OCI-LY3 (cell line): ENCODE results near the gene PHF23.

Experiments used
- EZH2phosphoT487 ChIP-seq: fragments of 200-600 bp; shearing (Covaris generic); IDR thresholded peaks from 2 replicates; pipeline ENCODE4 v1.6.1; 2018; ENCODE audit warnings: antibody characterized with exemption, mixed run types, low read depth
- TF ChIP-seq, protein P1 (sequence below): fragments of 200-600, 300-600 bp; sonication (generic); IDR thresholded peaks from 2 replicates; pipeline ENCODE4 v1.5.1; 2014; ENCODE audit warnings: antibody characterized with exemption, low read length, low read depth

DNA sequence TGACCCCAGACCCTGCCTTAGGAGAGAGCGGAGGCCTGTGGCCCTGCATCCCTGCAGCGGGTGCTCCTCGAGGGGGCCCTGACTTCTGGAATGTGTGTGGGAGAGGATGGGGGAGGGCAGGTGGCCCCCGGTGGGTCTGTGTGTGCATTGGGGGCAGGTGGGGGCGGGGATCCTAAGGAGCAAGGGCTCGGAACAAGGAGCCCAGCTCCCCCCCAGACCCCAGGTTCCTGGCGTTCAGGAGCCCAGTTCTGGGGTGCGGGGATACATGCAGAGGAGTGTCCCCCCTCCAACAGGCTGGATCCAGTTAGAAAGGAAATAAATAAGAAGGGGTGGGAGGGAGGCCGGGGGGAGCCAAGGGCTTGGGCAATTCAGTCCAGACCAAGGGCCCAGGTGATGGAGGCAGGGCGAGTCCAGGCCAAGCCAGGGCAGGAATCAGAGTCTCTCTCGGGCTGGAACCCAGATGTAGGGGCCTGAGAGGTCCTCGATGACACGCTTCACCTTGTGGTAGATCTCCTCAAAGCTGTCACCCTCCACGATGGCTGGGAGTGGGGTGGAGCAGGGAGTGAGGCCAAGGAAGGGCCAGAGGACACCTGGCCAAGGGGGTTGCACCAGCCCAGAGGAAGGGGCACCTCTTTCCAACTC, 48.9 kb downstream of the PHF23 start:
- TF ChIP-seq, protein P1, sequence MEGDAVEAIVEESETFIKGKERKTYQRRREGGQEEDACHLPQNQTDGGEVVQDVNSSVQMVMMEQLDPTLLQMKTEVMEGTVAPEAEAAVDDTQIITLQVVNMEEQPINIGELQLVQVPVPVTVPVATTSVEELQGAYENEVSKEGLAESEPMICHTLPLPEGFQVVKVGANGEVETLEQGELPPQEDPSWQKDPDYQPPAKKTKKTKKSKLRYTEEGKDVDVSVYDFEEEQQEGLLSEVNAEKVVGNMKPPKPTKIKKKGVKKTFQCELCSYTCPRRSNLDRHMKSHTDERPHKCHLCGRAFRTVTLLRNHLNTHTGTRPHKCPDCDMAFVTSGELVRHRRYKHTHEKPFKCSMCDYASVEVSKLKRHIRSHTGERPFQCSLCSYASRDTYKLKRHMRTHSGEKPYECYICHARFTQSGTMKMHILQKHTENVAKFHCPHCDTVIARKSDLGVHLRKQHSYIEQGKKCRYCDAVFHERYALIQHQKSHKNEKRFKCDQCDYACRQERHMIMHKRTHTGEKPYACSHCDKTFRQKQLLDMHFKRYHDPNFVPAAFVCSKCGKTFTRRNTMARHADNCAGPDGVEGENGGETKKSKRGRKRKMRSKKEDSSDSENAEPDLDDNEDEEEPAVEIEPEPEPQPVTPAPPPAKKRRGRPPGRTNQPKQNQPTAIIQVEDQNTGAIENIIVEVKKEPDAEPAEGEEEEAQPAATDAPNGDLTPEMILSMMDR, result no peak
- no peak for TF ChIP-seq EZH2phosphoT487
